GM12873 (cell line): ENCODE data around the gene OR5H6.

Experiments
- TF ChIP-seq, protein P1 (sequence below): IDR thresholded peaks from 2 replicates; pipeline ENCODE4 v1.5.1; 2012; ENCODE audit warnings: low read depth, mild to moderate bottlenecking, moderate library complexity, low read length, control low read depth; ENCODE audit not compliant: insufficient read depth; ENCODE audit errors: missing control alignments

Gene OR5H6

GRCh38 chr3:98290916-98291315 lies 26.9 kb downstream of the OR5H6 start:
- TF ChIP-seq, protein P1, sequence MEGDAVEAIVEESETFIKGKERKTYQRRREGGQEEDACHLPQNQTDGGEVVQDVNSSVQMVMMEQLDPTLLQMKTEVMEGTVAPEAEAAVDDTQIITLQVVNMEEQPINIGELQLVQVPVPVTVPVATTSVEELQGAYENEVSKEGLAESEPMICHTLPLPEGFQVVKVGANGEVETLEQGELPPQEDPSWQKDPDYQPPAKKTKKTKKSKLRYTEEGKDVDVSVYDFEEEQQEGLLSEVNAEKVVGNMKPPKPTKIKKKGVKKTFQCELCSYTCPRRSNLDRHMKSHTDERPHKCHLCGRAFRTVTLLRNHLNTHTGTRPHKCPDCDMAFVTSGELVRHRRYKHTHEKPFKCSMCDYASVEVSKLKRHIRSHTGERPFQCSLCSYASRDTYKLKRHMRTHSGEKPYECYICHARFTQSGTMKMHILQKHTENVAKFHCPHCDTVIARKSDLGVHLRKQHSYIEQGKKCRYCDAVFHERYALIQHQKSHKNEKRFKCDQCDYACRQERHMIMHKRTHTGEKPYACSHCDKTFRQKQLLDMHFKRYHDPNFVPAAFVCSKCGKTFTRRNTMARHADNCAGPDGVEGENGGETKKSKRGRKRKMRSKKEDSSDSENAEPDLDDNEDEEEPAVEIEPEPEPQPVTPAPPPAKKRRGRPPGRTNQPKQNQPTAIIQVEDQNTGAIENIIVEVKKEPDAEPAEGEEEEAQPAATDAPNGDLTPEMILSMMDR: no peak

DNA sequence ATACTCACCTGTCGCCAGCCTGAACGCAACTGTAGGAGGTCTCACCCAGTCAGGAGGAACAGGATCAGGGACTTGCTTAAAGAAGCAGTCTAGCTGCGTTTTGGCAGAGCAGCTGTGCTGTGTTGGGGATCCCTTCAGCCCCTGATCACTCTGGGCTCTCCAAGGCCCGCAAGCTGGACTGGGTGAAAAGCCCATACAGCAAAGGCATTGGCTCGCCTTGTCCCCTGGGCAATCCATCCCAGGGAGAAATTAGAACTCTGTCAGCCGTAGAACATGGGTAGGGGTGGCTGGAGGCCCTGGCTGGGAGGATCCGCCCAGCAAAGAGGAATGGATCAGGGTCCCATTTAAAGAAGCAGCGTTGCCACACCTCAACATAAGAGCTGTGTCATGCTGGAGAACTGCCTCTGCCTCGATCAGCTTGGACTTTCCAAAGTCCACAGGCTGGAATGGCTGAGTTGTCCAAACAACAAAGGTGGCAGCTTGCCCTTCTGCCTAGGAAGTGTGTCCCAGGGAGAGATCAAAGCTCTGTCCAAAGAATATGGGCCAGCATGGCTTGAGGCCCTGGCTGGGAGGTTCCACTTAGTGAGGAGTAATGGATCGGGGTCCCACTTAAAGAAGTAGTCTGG lies 27.4 kb downstream of the OR5H6 start:
- TF ChIP-seq, protein P1: no peak
